Ramos (cell line): ENCODE results near the gene ZNF41.

ENCODE experiments used
- in situ Hi-C: fragments of 300-500 bp; cut with MboI; formaldehyde crosslinking; loops from one replicate; pipeline ENCODE4 v1.14.3; 2022; ENCODE audit warnings: low sequenced_read_pairs; ENCODE audit not compliant: unreplicated experiment

Gene ZNF41

DNA sequence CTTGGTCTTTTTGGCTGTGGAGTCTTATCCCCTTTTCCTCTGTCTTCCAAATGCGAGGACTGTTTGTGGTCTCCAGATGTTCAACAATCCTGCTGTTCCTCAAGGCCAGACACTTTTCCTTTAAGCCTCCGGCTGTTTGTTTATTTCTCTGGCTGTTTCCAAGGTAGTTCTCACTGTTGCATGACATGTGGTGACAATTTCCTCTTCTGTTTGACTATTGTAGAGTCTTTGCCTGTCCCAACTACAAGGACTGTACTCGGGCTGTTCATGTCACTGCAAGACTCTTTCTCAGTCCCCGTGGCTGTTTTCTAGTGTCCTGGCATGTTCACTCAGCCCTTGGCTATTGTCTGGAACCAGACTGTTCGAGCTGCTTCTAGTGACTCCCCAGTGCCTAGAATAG is 62.1 kb downstream of the ZNF41 start:
- in situ Hi-C loops, result no loop called here

- in situ Hi-C loops, result no loop called here
These were observed 62.8 kb downstream of the ZNF41 start for GRCh38 chrX:47420265-47420664.

DNA sequence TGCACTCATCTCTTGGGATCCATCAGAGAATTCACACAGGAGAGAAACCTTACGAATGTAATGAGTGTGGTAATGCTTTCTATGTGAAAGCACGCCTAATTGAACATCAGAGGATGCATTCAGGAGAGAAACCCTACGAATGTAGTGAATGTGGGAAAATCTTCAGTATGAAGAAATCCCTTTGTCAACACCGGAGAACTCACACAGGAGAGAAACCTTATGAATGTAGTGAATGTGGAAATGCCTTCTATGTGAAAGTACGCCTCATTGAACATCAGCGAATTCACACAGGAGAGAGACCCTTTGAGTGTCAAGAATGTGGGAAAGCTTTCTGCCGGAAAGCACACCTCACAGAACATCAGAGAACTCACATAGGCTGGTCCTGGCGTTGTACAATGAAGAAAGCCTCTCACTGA is 69.8 kb downstream of the ZNF41 start:
- in situ Hi-C loops, result no loop called here
